OCI-LY7 (cell line): ENCODE measurements around the gene FAM193B. TPM values are rescaled to one million over a fixed set of nuclear protein-coding genes. Genes with fewer than 3 reads are reported as not detected.

Source experiments
- BruUV-seq: library from RNA; stranded (reverse); fragments of 400-500 nt; replicated peaks from 2 replicates; lab custom pipeline; 2021; lab: Mats Ljungman, UMichigan
- CTCF ChIA-PET: fragments of 300-600 bp; sonication (Branson Sonifier 250); formaldehyde crosslinking; loops from one replicate; lab custom pipeline; 2022; ENCODE audit warnings: antibody characterized with exemption; ENCODE audit not compliant: unreplicated experiment; lab: Charles Lee
- POLR2A ChIA-PET: fragments of 300-600 bp; sonication (Branson Sonifier 250); formaldehyde crosslinking; loops from one replicate; lab custom pipeline; 2022; ENCODE audit warnings: antibody characterized with exemption; lab: Charles Lee
- DNase-seq: peaks from one replicate; pipeline ENCODE4 v3.0.0-alpha.2; 2015; ENCODE audit warnings: low spot score
- H2AFZ ChIP-seq: fragments of 200-600 bp; sonication (generic), shearing (Covaris generic); 2 replicates; pipeline ENCODE4 v1.6.1; 2014; ENCODE audit warnings: mild to moderate bottlenecking, antibody characterized with exemption, low read length, moderate library complexity
- H3K27ac ChIP-seq: fragments of 200-600 bp; sonication (generic); 2 replicates; pipeline ENCODE4 v1.5.1; 2014; ENCODE audit warnings: mixed run types, low read depth, mild to moderate bottlenecking, moderate library complexity, low read length, inconsistent platforms; ENCODE audit not compliant: poor library complexity, severe bottlenecking
- H3K36me3 ChIP-seq: fragments of 200-600 bp; sonication (generic); 2 replicates; pipeline ENCODE4 v1.6.1; 2014; ENCODE audit warnings: mild to moderate bottlenecking, antibody characterized with exemption, low read length, moderate library complexity, mixed read lengths; ENCODE audit not compliant: insufficient read depth
- H3K4me1 ChIP-seq: fragments of 200-600 bp; sonication (generic); 2 replicates; pipeline ENCODE4 v1.5.1; 2014; ENCODE audit warnings: mild to moderate bottlenecking, low read length; ENCODE audit not compliant: insufficient read depth, poor library complexity, severe bottlenecking
- H3K4me2 ChIP-seq: fragments of 200-600 bp; sonication (generic); 2 replicates; pipeline ENCODE4 v1.6.1; 2014; ENCODE audit warnings: mild to moderate bottlenecking, low read length
- H3K4me3 ChIP-seq: fragments of 200-600 bp; sonication (generic); 2 replicates; pipeline ENCODE4 v1.5.1; 2014; ENCODE audit warnings: mild to moderate bottlenecking, low read depth, low read length; ENCODE audit not compliant: poor library complexity, severe bottlenecking
- H3K79me2 ChIP-seq: fragments of 200-600 bp; sonication (generic); 2 replicates; pipeline ENCODE4 v1.6.1; 2016; ENCODE audit warnings: low read depth, mild to moderate bottlenecking, low read length, moderate library complexity, mixed read lengths; ENCODE audit not compliant: insufficient read depth
- H3K9me2 ChIP-seq: fragments of 200-600 bp; sonication (generic); 2 replicates; pipeline ENCODE4 v1.6.1; 2016; ENCODE audit warnings: mild to moderate bottlenecking, low read length, mixed read lengths; ENCODE audit not compliant: insufficient read depth
- H3K9me3 ChIP-seq: fragments of 200-600 bp; sonication (generic); 2 replicates; pipeline ENCODE4 v1.6.1; 2014; ENCODE audit warnings: mild to moderate bottlenecking, mixed run types, low read length, mixed read lengths
- H4K20me1 ChIP-seq: fragments of 200-600 bp; sonication (generic); 2 replicates; pipeline ENCODE4 v1.6.1; 2014; ENCODE audit warnings: mild to moderate bottlenecking, antibody characterized with exemption, low read length, moderate library complexity, mixed read lengths; ENCODE audit not compliant: insufficient read depth
- EZH2phosphoT487 ChIP-seq: fragments of 200-600 bp; sonication (generic); IDR thresholded peaks from 2 replicates; pipeline ENCODE4 v1.6.1; 2018; ENCODE audit warnings: low read depth, borderline replicate concordance, mild to moderate bottlenecking, mixed run types, antibody characterized with exemption, low read length, moderate library complexity, mixed read lengths
- intact Hi-C: fragments of 100-400 bp; cut with micrococcal nuclease; formaldehyde crosslinking; loops from one replicate; pipeline ENCODE4 v1.10.0; 2022; ENCODE audit not compliant: unreplicated experiment
- total RNA-seq, 2 experiments: library from RNA; depleted of rRNA in 1 of 2; stranded (reverse); fragments of >200 nt in 1 of 2; shearing (Covaris generic) in 1 of 2; gene quantifications; 2 replicates each; pipeline ENCODE4 v1.2.3, GENCODE V29; 2014 to 2022
- TF ChIP-seq, protein P1 (sequence below): fragments of 200-600 bp; sonication (generic); conservative IDR thresholded peaks from 2 replicates; pipeline ENCODE4 v1.5.1; 2014; ENCODE audit warnings: mild to moderate bottlenecking, antibody characterized with exemption, low read length, moderate library complexity, mixed read lengths

The FAM193B gene
- total RNA-seq, 2 experiments from 2014 or later: 63.2 to 104 TPM

DNA sequence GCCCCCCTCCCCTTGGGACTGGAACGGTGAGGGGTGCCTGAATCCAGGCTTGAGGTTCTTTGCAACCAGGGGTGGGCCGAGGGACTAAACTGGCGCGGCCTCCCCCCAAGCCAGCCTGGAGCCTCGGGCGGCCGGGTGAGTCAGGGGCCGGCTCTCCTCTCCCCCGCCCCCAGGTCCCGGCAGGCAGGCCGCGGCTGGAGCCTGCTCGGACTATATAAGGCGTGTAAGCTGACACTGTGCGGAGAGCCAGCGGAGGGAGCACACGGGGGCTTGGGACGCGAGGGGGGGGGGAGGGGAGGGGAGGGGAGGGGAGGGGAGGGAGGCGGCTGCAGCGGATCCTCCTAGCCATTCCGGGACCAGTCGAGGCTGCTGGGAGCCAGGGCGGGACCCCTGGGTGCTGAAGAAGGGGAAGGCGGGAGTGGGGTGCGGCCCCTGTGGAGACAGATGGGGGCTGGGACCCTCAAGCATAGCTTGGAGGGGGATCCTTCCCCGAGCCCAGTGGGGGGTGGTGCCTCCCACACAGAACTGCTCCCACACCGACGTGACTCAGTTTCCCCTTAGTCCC lies 57.6 kb downstream of the FAM193B start:
- CTCF ChIA-PET: interaction anchor here (0.6 to 1.0 kb wide), 3 partner anchors 11 to 384 kb away, joined by 3 to 4 read pairs (median 3); no protein-coding TSS in a partner anchor
- Histone ChIP-seq H2AFZ (peak overlapping the region; percentile 50; the same call in 1 of the 2 replicates), H3K9me2 (no peaks in the 10 kb centered on the region), H3K4me2 (peak overlapping the region; percentile 96), H3K4me3 (peak overlapping the region; percentile 81), H3K36me3 (peaks cover 5% of the 10 kb centered on the region; the same call in 1 of the 2 replicates), H3K27ac (peak overlapping the region; percentile 29), H3K4me1 (peaks cover 53% of the 10 kb centered on the region), H3K9me3 (no peaks in the 10 kb centered on the region), H3K79me2 (no peaks in the 10 kb centered on the region), H4K20me1 (peaks cover 6% of the 10 kb centered on the region; the same call in 1 of the 2 replicates)
- TF ChIP-seq EZH2phosphoT487: no peak
- TF ChIP-seq, protein P1, sequence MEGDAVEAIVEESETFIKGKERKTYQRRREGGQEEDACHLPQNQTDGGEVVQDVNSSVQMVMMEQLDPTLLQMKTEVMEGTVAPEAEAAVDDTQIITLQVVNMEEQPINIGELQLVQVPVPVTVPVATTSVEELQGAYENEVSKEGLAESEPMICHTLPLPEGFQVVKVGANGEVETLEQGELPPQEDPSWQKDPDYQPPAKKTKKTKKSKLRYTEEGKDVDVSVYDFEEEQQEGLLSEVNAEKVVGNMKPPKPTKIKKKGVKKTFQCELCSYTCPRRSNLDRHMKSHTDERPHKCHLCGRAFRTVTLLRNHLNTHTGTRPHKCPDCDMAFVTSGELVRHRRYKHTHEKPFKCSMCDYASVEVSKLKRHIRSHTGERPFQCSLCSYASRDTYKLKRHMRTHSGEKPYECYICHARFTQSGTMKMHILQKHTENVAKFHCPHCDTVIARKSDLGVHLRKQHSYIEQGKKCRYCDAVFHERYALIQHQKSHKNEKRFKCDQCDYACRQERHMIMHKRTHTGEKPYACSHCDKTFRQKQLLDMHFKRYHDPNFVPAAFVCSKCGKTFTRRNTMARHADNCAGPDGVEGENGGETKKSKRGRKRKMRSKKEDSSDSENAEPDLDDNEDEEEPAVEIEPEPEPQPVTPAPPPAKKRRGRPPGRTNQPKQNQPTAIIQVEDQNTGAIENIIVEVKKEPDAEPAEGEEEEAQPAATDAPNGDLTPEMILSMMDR: no peak
- no TSS peak for BruUV-seq
- POLR2A ChIA-PET: interaction anchor here (0.6 to 2.8 kb wide), 3 partner anchors 13 to 546 kb away, joined by 4 to 24 read pairs (median 4); partner anchors contain the start of gene DOK3
- peak; percentile 54 for DNase-seq
- intact Hi-C loops: loop anchor here (2.0 kb wide), 2 partner anchors 42 to 106 kb away; no protein-coding TSS in a partner anchor

DNA sequence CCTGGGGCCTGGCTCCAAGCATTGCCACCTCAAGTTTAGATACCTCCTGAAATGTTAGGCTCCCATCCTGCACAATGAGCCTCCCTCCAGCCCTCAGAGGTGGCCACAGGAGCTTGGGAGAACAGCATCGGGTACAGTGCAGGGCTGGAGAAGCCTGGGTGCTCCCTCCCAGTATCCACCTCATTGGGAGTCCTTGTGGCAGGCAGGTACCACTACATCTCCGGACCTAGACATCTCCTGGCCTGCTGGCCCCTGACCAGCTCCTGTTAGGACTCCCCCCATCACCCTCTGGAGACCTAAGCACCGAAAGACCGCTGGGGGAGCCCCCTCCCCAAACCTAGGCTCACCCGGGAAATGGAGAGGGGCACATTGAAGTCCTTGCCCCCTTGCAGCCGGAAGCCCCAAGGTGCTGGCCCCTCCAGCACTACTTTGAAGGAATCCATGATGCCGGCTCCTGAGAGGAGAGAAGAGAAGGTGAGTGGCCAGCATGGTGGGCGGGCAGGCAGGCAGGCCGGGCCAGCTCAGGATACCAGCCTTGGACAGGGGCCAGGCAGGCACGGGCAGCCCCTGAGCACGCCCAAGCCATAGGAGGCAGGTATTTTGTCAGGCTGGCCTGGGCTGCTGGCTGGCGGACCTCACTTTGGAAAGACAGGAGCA lies 58.2 kb downstream of the FAM193B start:
- Histone ChIP-seq H3K27ac (peak overlapping the region; percentile 3), H3K4me2 (peak overlapping the region; percentile 96), H3K36me3 (no peaks in the 10 kb centered on the region), H3K4me1 (peaks cover 47% of the 10 kb centered on the region), H3K79me2 (no peaks in the 10 kb centered on the region), H4K20me1 (peaks cover 6% of the 10 kb centered on the region; the same call in 1 of the 2 replicates), H3K9me2 (no peaks in the 10 kb centered on the region), H2AFZ (no peak overlapping the region), H3K4me3 (peak overlapping the region; percentile 81), H3K9me3 (no peaks in the 10 kb centered on the region)
- no peak for TF ChIP-seq EZH2phosphoT487
- TF ChIP-seq, protein P1: 0 out of 2 replicates have a peak, but pooled peaks have one; percentile 39
- peak; percentile 38 for DNase-seq
- ChIA-PET CTCF (interaction anchor here (0.5 to 0.7 kb wide), 3 partner anchors 12 to 106 kb away, joined by 3 read pairs; no protein-coding TSS in a partner anchor), POLR2A (interaction anchor here (0.6 to 2.8 kb wide), 3 partner anchors 14 to 547 kb away, joined by 3 to 24 read pairs (median 4); partner anchors contain the start of gene DOK3)
- intact Hi-C loops: loop anchor here (2.0 kb wide), 2 partner anchors 41 to 105 kb away; no protein-coding TSS in a partner anchor
- no TSS peak for BruUV-seq
